Left lobe of liver (tissue), 2 donors: ENCODE results near the gene CLIC1. TPM values are rescaled to one million over a fixed set of nuclear protein-coding genes. Genes with fewer than 3 reads are reported as not detected.

ENCODE experiments used
- ATAC-seq: fragments of 200-7000 bp; cut with Tn5 transposase; one replicate; pipeline ENCODE4 v1.9.1; 2020; ENCODE audit warnings: mild to moderate bottlenecking, moderate library complexity
- DNase-seq: peaks from one replicate; pipeline ENCODE4 v3.0.0-alpha.2; 2020; ENCODE audit warnings: low spot score
- total RNA-seq: library from RNA; stranded (reverse); gene quantifications from one replicate; pipeline ENCODE4 v1.2.1, GENCODE V29; 2021
- donor health status: DM: no; HTN: no; CAD: no; lungs with moderate emphysema.
- donor health status: DM: no; HTN: yes; CAD: no.

Gene CLIC1
- total RNA-seq, 1 donor from 2014 or later = 37.7 TPM

GRCh38 chr6:31707701-31708100 lies 28.6 kb downstream of the CLIC1 start:
- no peak for ATAC-seq
- no peak for DNase-seq

GRCh38 chr6:31706599-31706998 lies 29.7 kb downstream of the CLIC1 start, which contains the start of gene LY6G6F:
LY6G6F (plus strand) TSS chr6:31706866; CDS start chr6:31706907, 41 bp downstream.
- DNase-seq (no peak), ATAC-seq (no peak)

GRCh38 chr6:31705931-31706330 lies 30.4 kb downstream of the CLIC1 start:
- DNase-seq = no peak

GRCh38 chr6:31702819-31703716 lies 33.3 kb downstream of the CLIC1 start, which contains the start of gene ABHD16A:
ABHD16A (minus strand) TSS chr6:31703324; CDS start chr6:31703281, 43 bp downstream.
- peak; percentile 99 for DNase-seq

More at GRCh38 chr6:31705931-31706330, 30.4 kb downstream of the CLIC1 start:
- ATAC-seq = no peak

GRCh38 chr6:31702405-31702818 lies 33.9 kb downstream of the CLIC1 start:
- ATAC-seq (peak; percentile 7), DNase-seq (no peak)

More at GRCh38 chr6:31702819-31703716, 33.3 kb downstream of the CLIC1 start, which contains the start of gene ABHD16A:
- ATAC-seq = peak; percentile 95

GRCh38 chr6:31701666-31702404 lies 34.5 kb downstream of the CLIC1 start:
- peak; percentile 66 for DNase-seq
- ATAC-seq = peak; percentile 37

- ATAC-seq (no peak), DNase-seq (no peak)
These were observed 35.5 kb downstream of the CLIC1 start for GRCh38 chr6:31700740-31701401.

- DNase-seq (no peak), ATAC-seq (no peak)
These were observed 38.8 kb downstream of the CLIC1 start for GRCh38 chr6:31697555-31697954.

GRCh38 chr6:31693535-31693934 lies 42.8 kb downstream of the CLIC1 start:
- DNase-seq (no peak), ATAC-seq (no peak)

GRCh38 chr6:31692886-31693285 lies 43.4 kb downstream of the CLIC1 start:
- DNase-seq (no peak), ATAC-seq (no peak)

- DNase-seq (no peak), ATAC-seq (no peak)
These were observed 44.0 kb downstream of the CLIC1 start for GRCh38 chr6:31692353-31692752.

- ATAC-seq = no peak
These were observed 44.7 kb downstream of the CLIC1 start for GRCh38 chr6:31691564-31692108.

GRCh38 chr6:31691078-31691463 lies 45.3 kb downstream of the CLIC1 start:
- no peak for ATAC-seq

More at GRCh38 chr6:31691564-31692108, 44.7 kb downstream of the CLIC1 start:
- DNase-seq = no peak

GRCh38 chr6:31690231-31691077 lies 45.9 kb downstream of the CLIC1 start:
- DNase-seq = no peak
- ATAC-seq = no peak

More at GRCh38 chr6:31691078-31691463, 45.3 kb downstream of the CLIC1 start:
- DNase-seq = no peak

- ATAC-seq = peak; percentile 20
- DNase-seq = no peak
These were observed 46.9 kb downstream of the CLIC1 start for GRCh38 chr6:31689249-31690110.

- ATAC-seq (no peak), DNase-seq (no peak)
These were observed 48.3 kb downstream of the CLIC1 start for GRCh38 chr6:31687860-31688693.

GRCh38 chr6:31687321-31687720 lies 49.0 kb downstream of the CLIC1 start:
- no peak for ATAC-seq
- no peak for DNase-seq

- no peak for ATAC-seq
These were observed 49.8 kb downstream of the CLIC1 start for GRCh38 chr6:31686483-31686882.

More at GRCh38 chr6:31686483-31686882, 49.8 kb downstream of the CLIC1 start:
- no peak for DNase-seq
